IMR-90 (cell line): ENCODE measurements around the gene PHAX. TPM values are rescaled to one million over a fixed set of nuclear protein-coding genes. Genes with fewer than 3 reads are reported as not detected.
"Not testable (repeated sequence)": the region's sequence is repeated elsewhere in the genome, so short reads cannot be mapped to it uniquely, and the experiment has no call there.

Experiments
- ATAC-seq: fragments of 200-7000 bp; cut with Tn5 transposase; 2 replicates; pipeline ENCODE4 v1.9.1; 2020; ENCODE audit warnings: low read depth, mild to moderate bottlenecking, moderate library complexity
- BruUV-seq: library from RNA; stranded (reverse); fragments of 400-500 nt; replicated peaks from 2 replicates; lab custom pipeline; 2021; lab: Mats Ljungman, UMichigan
- CTCF ChIA-PET: fragments of 300-600 bp; formaldehyde crosslinking; extraction: SDS; loops from one replicate; lab custom pipeline; 2021; ENCODE audit warnings: antibody characterized with exemption; lab: Yijun Ruan, JAX
- POLR2A ChIA-PET: fragments of 300-600 bp; sonication (Branson Sonifier 250); formaldehyde crosslinking; loops from one replicate; lab custom pipeline; 2022; ENCODE audit warnings: antibody characterized with exemption; ENCODE audit not compliant: unreplicated experiment; lab: Charles Lee
- DNase-seq: peaks from one replicate; pipeline ENCODE4 v3.0.0; 2013
- H2AFZ ChIP-seq: replicated peaks from 2 replicates; pipeline ENCODE3; 2013; ENCODE audit warnings: low read length, mild to moderate bottlenecking; ENCODE audit not compliant: poor library complexity
- H2AK5ac ChIP-seq: 2 replicates; pipeline ENCODE4 v1.6.1; 2013; ENCODE audit warnings: low read depth, low read length, inconsistent platforms
- H2AK9ac ChIP-seq: replicated peaks from 2 replicates; pipeline ENCODE3; 2013; ENCODE audit warnings: mild to moderate bottlenecking, low read depth, low read length, moderate library complexity; ENCODE audit not compliant: poor library complexity
- H2BK120ac ChIP-seq: 2 replicates; pipeline ENCODE4 v1.6.1; 2013; ENCODE audit warnings: low read depth, low read length, inconsistent platforms
- H2BK15ac ChIP-seq: 3 replicates; pipeline ENCODE4 v1.6.1; 2013; ENCODE audit warnings: low read depth, low read length, inconsistent platforms
- H2BK20ac ChIP-seq: 2 replicates; pipeline ENCODE4 v1.6.1; 2013; ENCODE audit warnings: low read depth, mild to moderate bottlenecking, inconsistent platforms, low read length, moderate library complexity
- H2BK5ac ChIP-seq: 2 replicates; pipeline ENCODE4 v1.6.1; 2013; ENCODE audit warnings: mild to moderate bottlenecking, low read depth, low read length, inconsistent platforms; ENCODE audit not compliant: poor library complexity, severe bottlenecking
- H3K14ac ChIP-seq: replicated peaks from 2 replicates; pipeline ENCODE4 v1.6.1; 2013; ENCODE audit warnings: low read depth, low read length, inconsistent platforms
- H3K18ac ChIP-seq: 2 replicates; pipeline ENCODE4 v1.6.1; 2013; ENCODE audit warnings: low read depth, low read length, control low read depth
- H3K23ac ChIP-seq: 2 replicates; pipeline ENCODE4 v1.6.1; 2013; ENCODE audit warnings: low read depth, low read length, inconsistent platforms
- H3K27ac ChIP-seq: 2 replicates; pipeline ENCODE4 v1.5.1; 2013; ENCODE audit warnings: mild to moderate bottlenecking, control low read depth, low read length; ENCODE audit not compliant: insufficient read depth
- H3K27me3 ChIP-seq: 2 replicates; pipeline ENCODE4 v1.6.1; 2013; ENCODE audit warnings: low read length; ENCODE audit not compliant: control insufficient read depth, insufficient read depth
- H3K36me3 ChIP-seq: 2 replicates; pipeline ENCODE4 v1.6.1; 2013; ENCODE audit warnings: low read length, mixed read lengths; ENCODE audit not compliant: control insufficient read depth, insufficient read depth
- H3K4ac ChIP-seq: 2 replicates; pipeline ENCODE4 v1.6.1; 2013; ENCODE audit warnings: low read depth, low read length, inconsistent platforms
- H3K4me1 ChIP-seq: 2 replicates; pipeline ENCODE4 v1.6.1; 2013; ENCODE audit warnings: low read length, mixed read lengths; ENCODE audit not compliant: control insufficient read depth, insufficient read depth
- H3K4me2 ChIP-seq: 2 replicates; pipeline ENCODE4 v1.6.1; 2013; ENCODE audit warnings: low read depth, mild to moderate bottlenecking, control low read depth, low read length, moderate library complexity
- H3K4me3 ChIP-seq: 2 replicates; pipeline ENCODE4 v1.5.1; 2013; ENCODE audit warnings: low read depth, mild to moderate bottlenecking, control low read depth, low read length, moderate library complexity; ENCODE audit not compliant: insufficient read depth
- H3K56ac ChIP-seq: 2 replicates; pipeline ENCODE4 v1.6.1; 2013; ENCODE audit warnings: low read length, inconsistent platforms; ENCODE audit not compliant: insufficient read depth; ENCODE audit errors: extremely low read depth
- H3K79me1 ChIP-seq, 2 experiments: 2 replicates each; pipeline ENCODE4 v1.6.1; 2013; ENCODE audit warnings: low read length in 2 of 2, inconsistent platforms in 1 of 2, low read depth in 1 of 2
- H3K9ac ChIP-seq: 2 replicates; pipeline ENCODE4 v1.6.1; 2013; ENCODE audit warnings: low read depth, low read length, control low read depth
- H3K9me1 ChIP-seq: 2 replicates; pipeline ENCODE4 v1.6.1; 2013; ENCODE audit warnings: low read length, inconsistent platforms; ENCODE audit not compliant: insufficient read depth
- H3K9me3 ChIP-seq: 2 replicates; pipeline ENCODE4 v1.6.1; 2013; ENCODE audit warnings: low read length; ENCODE audit not compliant: control insufficient read depth, insufficient read depth
- H4K20me1 ChIP-seq: 2 replicates; pipeline ENCODE4 v1.6.1; 2013; ENCODE audit warnings: low read length, inconsistent platforms; ENCODE audit not compliant: insufficient read depth
- H4K5ac ChIP-seq: 2 replicates; pipeline ENCODE4 v1.6.1; 2013; ENCODE audit warnings: mild to moderate bottlenecking, low read depth, low read length, control low read depth
- H4K8ac ChIP-seq, 2 experiments: 2 replicates each; pipeline ENCODE4 v1.6.1; 2013; ENCODE audit warnings: low read depth in 2 of 2, low read length in 2 of 2, control low read depth in 1 of 2, inconsistent platforms in 1 of 2
- H4K91ac ChIP-seq: 2 replicates; pipeline ENCODE4 v1.6.1; 2013; ENCODE audit warnings: low read depth, low read length, inconsistent platforms; ENCODE audit not compliant: insufficient read depth
- WGBS, 2 experiments: methylation state at CpG; one replicate each; pipeline versions ENCODE4 v1.1.5 to v1.1.7; 2013; ENCODE audit warnings: missing lambda C conversion rate in 2 of 2; ENCODE audit not compliant: insufficient read length in 1 of 2; ENCODE audit errors: extremely low coverage in 2 of 2; 5-methylcytosine and 5-hydroxymethylcytosine counted together
- dilution Hi-C: fragments of 300-500 bp; cut with HindIII; formaldehyde crosslinking; loops from one replicate; pipeline ENCODE4 v1.14.3; 2018; ENCODE audit warnings: low sequenced_read_pairs; ENCODE audit not compliant: unreplicated experiment
- in situ Hi-C: fragments of 300-500 bp; cut with MboI; formaldehyde crosslinking; loops from 3 replicates; pipeline ENCODE4 v1.14.3; 2019; ENCODE audit warnings: low sequenced_read_pairs, inconsistent platforms, mixed read lengths
- intact Hi-C: fragments of 100-400 bp; cut with micrococcal nuclease; formaldehyde crosslinking; loops from 2 replicates; pipeline ENCODE4 v1.10.0; 2022
- polyA plus RNA-seq, 3 experiments: library from polyadenylated mRNA; depleted of rRNA; stranded (reverse); fragments of >200 nt; gene quantifications; 2 replicates each; pipeline ENCODE4 v1.2.3, GENCODE V29; 2012; ENCODE audit warnings: low replicate concordance in 1 of 3
- total RNA-seq: library from RNA; depleted of rRNA; stranded (reverse); fragments of >200 nt; gene quantifications from 2 replicates; pipeline ENCODE4 v1.2.3, GENCODE V29; 2012

PHAX gene
- total and polyA plus RNA-seq, 2 of the 4 experiments (the other 2 are of a cell fraction), result 32.5 to 46.4 TPM

DNA sequence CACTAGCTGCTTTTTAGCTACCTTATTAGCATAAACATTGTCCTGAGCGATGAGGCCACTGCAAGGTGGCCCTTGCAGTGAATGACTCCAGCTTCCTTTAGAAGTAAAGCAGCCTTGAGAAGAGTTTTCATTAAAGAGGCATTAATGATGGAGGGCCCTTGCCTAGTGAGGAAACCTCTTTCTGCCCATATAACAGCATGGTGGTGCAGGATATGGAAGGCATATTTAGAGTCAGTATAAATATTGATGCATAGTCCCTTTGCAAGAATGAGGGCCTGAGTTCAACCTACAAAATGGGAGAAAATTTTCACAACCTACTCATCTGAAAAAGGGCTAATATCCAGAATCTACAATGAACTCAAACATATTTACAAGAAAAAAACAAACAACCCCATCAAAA lies 69.4 kb downstream of the PHAX start:
- intact Hi-C loops, CTCF ChIA-PET, H4K8ac ChIP-seq, BruUV-seq, ATAC-seq, H3K4ac ChIP-seq, H2BK15ac ChIP-seq, H3K27me3 ChIP-seq, H3K14ac ChIP-seq, H3K79me1 ChIP-seq, H4K5ac ChIP-seq, H2BK120ac ChIP-seq, H3K18ac ChIP-seq, H2BK20ac ChIP-seq, DNase-seq, H3K9ac ChIP-seq, H3K4me3 ChIP-seq, H3K23ac ChIP-seq, H3K4me2 ChIP-seq, H2AK5ac ChIP-seq, H4K20me1 ChIP-seq, H2BK5ac ChIP-seq, H3K9me1 ChIP-seq, POLR2A ChIA-PET, H3K4me1 ChIP-seq, H2AK9ac ChIP-seq, H3K27ac ChIP-seq, H3K36me3 ChIP-seq, H4K91ac ChIP-seq, H2AFZ ChIP-seq, H3K9me3 ChIP-seq, H3K56ac ChIP-seq: not testable (repeated sequence)
- WGBS, 2 experiments, result no CpG with 5 or more reads among the region's 1 CpG
- dilution Hi-C loops (loop anchor here (25.0 kb wide), 1 partner anchor 117 kb away; the partner anchor contains the start of gene LMNB1), in situ Hi-C loops (loop anchor here (10.0 kb wide), 2 partner anchors 105 to 645 kb away; partner anchors contain the start of gene LMNB1)

DNA sequence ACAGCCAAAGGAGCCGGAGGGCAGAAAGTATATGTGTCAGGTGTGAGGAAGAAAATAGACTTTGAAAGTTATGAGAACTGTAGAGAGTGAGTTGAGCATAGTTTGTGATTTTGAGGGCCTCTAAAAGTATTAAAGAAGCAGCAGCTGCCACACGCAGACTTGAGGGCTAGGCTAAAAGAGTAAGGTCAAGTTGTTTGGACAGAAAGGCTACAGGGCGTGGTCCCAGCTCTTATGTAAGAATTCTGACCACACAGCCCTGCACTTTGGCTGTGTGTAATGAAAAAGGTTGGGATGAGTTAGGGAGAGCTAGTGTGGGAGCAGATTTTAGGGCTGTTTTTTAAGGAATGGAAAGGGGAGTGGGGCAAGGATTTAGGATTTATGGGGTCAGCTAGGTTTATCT lies 70.9 kb downstream of the PHAX start:
- H3K56ac ChIP-seq, H4K8ac ChIP-seq, H2BK120ac ChIP-seq, H3K4me3 ChIP-seq, H4K5ac ChIP-seq, H3K9me1 ChIP-seq, H4K91ac ChIP-seq, H3K4me2 ChIP-seq, CTCF ChIA-PET, BruUV-seq, POLR2A ChIA-PET, H3K27me3 ChIP-seq, H2AK5ac ChIP-seq, DNase-seq, H2BK15ac ChIP-seq, H3K4me1 ChIP-seq, H2BK5ac ChIP-seq, H3K27ac ChIP-seq, intact Hi-C loops, H3K9ac ChIP-seq, H2AK9ac ChIP-seq, H3K14ac ChIP-seq, ATAC-seq, H2AFZ ChIP-seq, H3K4ac ChIP-seq, H3K18ac ChIP-seq, H2BK20ac ChIP-seq, H3K36me3 ChIP-seq, H4K20me1 ChIP-seq, H3K79me1 ChIP-seq, H3K9me3 ChIP-seq, H3K23ac ChIP-seq: not testable (repeated sequence)
- dilution Hi-C loops (loop anchor here (25.0 kb wide), 1 partner anchor 116 kb away; the partner anchor contains the start of gene LMNB1), in situ Hi-C loops (loop anchor here (10.0 kb wide), 2 partner anchors 103 to 643 kb away; partner anchors contain the start of gene LMNB1)
- 75% methylated on average over 2 of the region's 3 CpGs; no CpG with 5 or more reads in 1 of the 2 experiments for WGBS, 2 experiments
